ENCODE data around the gene CSMD2.

CSMD2 gene

DNA sequence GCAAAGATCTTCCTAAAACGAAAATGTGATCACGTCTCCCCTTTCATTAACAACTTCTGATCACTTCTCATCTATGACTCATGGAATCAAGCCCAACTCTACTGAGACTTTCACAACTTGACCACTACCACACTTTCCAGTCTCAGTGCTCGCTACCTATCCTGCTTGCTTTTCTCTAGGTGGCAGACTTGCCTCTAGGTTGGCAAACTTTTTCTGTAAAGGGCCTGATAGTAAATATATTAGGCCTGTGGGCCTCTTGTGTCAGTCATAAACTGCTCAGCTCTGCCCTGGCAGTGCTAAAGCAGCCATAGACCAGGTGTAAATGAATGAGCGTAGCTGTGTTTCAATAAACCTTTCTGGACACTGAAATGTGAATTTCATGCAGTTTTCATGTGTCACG, 322.7 kb downstream of the CSMD2 start:
- no peak for DNase-seq

DNA sequence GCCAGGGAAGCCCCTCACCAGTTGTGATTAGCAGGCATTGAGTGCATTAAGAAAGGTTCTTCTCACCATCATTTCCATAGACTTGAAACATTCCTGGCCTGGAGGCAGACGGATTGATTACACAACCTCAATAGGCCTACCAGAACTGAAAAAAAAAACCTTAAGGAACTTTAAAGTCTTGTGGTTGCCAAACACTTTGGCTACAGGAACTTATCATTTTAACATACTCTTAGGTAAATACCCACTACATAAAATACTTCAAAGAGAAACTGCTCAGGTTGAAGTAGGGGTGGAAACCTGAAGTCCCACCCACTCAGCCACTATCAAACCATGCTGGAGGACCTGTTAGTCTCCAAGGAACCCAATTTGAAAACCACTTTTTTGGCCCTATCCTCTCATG, 323.5 kb downstream of the CSMD2 start:
- DNase-seq: no peak

DNA sequence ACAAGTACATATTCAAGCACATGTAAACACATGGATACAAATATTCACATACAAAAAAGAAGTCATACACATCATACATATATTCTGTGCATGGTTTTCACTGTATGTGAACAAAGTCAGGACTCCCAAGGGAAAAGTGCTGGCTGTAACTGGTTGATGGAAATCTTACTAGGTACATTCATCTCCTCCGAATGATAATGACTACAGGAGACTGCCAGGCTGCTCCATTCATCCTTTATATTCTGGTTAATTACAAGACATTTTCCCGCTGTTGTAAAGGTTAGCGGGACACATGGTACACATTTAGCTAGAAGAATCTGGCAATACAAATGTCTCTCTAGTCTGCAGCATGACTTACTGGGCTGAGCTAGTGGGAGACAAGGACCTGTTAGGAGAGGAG, 327.4 kb downstream of the CSMD2 start:
- no peak for DNase-seq

DNA sequence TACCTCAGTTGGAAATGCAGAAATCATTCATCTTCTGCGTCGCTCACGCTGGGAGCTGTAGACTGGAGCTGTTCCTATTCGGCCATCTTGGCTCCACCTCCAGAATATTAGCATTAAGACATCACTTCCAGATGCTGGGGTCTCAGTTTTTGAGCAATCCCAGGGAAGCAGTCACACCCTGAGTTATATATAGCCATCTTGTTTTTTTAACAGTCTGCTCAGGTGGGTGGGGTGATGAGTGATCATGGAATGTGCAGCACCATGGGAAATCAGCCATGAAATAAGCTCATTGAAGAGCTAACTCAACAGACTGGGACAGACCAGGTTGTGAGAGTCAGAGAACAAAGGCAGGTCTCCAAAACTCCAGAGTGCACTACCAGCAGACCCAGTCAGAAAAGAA, 328.1 kb downstream of the CSMD2 start:
- DNase-seq: no peak

DNA sequence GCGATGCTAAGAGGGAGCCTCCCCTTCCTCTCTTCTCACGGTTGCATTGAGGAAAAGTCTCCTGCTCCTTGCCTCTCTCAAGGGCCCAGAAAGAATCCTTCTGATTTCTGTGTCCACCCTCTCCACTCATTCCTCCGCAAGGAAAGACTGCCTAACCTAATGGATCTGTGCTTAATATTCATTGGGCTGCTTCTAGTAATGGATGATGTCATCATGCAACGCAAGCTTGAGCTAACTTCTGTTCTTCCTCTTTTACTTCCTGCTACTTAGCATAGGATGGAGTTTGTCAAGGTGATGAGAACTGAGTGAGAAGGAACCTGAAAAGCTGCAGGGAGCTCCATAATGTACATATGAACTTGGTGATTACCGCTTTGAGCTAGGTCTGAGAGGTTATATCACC, 336.4 kb downstream of the CSMD2 start:
- DNase-seq: no peak

DNA sequence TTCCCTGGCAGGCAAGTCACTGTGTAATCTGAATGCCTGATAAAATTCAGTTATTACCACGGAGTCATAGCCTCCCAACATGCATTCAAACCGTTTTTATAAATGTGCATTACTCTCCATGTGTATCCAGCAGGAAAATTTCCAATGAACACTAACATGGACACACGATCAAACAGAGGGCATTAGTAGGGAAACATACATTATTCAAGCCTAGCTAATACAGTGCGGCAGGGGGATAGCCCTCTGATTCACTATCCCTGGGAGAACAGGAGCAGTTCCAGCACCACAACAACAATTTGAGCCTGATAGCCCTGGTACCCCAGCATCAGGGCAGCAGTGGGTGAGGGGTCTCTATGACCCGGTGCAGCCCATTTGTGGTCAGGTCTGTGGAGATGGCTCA, 337.0 kb downstream of the CSMD2 start:
- no peak for DNase-seq

DNA sequence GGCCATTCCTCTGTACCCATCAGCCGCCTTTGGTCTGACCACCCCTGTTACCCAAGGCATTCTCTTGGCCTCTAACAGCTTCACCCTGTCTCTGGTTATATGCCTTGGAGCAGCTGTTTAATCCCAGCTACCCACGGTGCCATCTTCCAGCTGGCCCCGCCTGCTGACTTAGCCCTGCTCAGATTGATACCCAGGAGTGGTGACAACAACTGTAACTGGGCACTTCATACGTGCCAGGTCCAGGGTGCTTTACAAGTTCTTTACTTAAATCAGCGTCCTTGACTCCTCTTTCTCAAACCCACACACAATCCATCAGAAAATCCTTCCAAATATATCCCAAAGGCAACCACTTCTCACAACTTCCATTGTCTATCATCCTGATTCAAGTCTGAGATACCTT, 338.3 kb downstream of the CSMD2 start:
- no peak for DNase-seq

DNA sequence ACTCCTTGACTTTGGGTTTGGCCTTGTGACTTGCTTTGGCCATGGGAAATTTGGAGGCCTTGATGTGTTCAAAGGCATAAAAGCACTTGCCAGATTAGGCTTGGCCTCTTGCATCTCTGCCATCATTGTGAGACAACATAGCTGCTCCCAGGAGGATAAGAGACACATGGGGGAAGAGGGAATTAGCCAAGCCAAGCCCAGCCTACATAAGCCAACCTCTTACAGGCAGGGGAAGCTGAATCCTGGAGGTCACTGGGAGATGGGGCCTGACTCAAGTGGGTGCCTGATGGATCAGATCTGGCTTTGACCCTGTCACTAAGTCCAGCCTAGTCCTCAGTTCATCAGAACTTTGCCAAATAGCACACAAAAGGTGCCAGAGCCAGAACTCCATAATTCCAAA, 338.7 kb downstream of the CSMD2 start:
- no peak for DNase-seq

DNA sequence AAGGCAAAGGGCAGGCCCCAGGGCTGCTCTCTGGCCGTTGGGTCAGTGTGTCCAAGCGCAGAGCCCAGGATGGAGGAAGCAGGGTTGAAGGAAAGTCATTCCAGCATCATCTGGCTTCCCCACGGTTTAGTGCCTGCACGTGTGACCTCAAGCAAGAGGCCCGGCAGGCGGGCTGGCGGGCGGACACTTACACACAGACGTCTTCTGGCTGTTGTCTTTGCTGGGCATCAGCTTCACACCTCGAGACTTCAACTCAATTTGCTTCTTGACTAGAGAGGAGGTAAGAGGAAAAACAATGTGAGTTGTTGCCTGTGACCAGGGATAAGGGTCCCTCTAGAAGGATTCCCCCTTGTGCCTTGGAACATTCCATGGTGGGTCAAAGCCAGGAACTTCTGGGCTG, 339.5 kb downstream of the CSMD2 start:
- no peak for DNase-seq

DNA sequence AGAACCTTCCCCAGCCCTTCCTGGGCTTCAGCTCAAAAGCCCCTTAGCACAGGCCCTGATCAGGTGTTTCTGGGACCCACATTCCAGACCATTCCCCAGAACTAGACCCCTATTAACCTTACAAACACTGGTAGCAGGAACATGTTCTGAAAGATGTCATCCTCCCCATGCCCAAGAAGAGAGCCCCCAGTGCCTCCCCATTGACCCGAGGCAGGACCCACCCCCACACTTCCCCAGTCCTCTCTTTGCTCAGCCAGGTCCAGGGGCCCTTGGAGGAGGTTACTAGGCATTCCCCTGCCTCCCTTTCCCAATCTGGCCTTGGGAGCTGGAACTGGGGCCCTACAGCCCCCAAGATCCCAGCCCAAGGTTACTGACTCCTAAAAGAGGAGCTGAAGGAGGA, 340.1 kb downstream of the CSMD2 start:
- no peak for DNase-seq

DNA sequence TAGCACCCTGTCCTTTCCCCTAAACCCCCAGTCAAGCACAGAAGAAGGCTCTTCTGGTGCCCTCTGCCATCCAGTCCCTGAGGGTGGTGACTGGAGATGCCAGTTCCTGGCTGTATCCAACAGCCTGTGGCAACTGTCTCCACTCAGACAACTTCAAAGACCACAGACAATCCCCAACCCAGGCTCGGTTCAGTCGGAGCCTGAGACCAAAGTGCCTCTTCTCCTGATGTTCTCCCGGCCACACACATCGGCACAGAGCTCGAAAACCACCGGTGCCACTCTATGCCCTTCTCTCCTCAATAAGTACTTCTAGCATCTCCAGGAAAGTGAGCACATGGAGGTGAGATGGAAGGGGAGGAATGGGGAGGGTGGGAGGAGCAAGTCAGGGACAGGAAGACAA, 340.7 kb downstream of the CSMD2 start:
- DNase-seq: no peak

DNA sequence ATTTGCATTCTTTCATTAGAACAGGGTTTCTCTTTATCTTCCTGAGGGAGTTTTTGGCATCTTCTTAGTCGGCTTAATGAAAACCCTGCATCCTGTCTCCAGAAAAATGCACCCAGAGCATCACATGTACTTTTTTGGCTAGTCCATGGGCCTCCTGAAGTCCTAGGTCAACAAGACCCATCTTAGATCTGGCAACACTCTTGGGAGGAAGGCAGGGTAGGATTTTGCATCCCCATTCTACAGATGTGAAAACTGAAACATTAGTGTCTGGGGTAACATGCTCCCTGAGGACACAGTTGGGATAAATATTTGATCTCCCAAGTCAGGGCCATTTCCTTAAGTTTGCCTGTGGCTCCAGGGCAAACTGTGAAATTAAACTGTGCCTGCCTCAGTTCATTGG, 341.2 kb downstream of the CSMD2 start:
- no peak for DNase-seq

DNA sequence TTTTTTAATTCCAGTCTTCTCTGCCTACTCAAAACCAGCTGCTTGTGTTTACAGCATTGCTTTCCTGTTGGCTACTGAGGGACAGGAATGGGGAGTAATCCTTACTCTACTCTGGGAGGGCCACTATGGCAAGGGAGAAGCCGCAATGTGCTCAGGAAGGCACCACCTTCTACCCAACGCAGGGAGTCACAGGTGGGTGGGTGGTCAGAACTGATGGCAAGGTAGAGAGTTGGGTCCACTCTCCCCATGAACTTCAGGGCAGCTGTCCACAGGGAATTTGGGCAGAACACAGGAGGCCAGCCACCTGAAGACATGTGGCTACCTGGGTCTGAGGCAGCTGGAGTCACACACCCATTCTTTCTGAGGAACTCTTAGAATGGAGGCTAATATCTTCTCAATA, 341.6 kb downstream of the CSMD2 start:
- no peak for DNase-seq

DNA sequence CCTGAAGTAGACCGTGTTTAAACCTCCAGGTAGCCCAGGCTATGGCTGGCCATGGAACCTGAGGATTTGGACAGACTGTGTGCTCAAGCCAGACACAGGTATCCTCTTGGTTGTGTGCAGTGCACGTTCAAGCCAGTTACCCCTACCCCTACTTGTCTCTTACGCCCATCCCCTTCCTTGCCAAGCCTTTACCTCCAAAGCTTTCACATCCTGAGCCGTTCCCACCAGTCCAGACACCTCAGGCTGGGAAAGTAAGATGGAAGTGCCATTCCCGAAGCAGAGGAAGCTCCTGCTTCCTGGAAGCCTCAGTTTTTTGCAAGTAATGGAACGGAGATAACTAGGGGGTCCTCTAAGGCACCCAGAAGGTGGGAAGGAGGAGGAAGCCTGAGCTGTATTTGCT, 342.6 kb downstream of the CSMD2 start:
- no peak for DNase-seq

DNA sequence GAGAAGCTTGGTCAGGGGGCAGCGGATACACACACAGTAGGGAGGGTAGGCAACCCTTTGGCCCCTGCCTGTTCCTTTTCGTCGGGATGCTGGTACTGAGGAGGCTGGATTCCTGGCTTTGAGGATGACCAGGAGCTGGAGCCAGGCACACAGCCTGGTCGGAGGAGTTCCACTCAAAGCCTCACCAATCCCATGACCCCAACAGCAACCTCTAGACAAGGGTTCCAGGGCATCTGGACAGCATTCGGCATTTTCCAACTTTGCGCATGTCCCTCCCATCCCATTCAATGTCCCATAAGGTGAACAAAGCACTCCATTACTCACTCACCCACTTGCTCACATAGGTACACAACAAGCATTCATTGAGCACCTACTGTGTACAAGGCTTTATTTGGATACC, 343.7 kb downstream of the CSMD2 start:
- DNase-seq: no peak

DNA sequence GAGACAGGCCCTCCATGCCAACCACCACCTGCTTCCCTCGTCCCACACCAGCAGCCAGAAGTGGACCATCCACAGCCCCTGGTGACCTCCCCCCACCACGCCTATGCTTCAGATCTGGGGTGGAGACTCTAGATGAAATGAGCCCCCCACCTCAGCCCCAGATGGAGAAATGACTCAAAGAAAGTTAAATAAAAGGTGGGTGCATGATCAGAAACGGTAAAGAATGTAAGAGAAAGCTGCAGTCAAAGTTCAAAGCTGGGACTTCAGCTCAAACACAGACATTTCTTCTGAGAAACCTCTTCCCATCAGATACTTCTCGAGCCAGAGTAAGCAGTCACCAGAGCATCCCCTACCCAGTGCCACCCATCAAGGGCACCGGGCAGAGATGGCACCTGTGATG, 344.2 kb downstream of the CSMD2 start:
- no peak for DNase-seq

DNA sequence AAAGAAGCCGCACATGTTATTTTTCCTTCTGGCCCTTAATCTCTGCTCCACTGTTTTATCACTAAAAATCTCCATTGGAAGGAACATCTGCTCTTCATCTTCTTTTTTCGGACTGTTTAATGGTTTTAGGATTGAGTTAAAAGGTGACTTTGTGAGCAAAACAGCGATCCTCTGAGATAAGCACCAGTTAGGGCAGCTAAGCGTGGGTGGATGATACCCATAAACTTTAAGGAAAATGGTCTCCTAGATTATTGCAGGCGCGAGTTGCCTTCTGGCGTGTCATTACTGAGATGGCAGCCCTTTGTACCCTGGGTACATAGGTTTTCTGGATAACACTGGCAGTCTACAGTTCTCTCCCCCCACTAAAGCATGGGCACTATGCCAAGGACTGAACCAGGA, 345.1 kb downstream of the CSMD2 start:
- DNase-seq: no peak

DNA sequence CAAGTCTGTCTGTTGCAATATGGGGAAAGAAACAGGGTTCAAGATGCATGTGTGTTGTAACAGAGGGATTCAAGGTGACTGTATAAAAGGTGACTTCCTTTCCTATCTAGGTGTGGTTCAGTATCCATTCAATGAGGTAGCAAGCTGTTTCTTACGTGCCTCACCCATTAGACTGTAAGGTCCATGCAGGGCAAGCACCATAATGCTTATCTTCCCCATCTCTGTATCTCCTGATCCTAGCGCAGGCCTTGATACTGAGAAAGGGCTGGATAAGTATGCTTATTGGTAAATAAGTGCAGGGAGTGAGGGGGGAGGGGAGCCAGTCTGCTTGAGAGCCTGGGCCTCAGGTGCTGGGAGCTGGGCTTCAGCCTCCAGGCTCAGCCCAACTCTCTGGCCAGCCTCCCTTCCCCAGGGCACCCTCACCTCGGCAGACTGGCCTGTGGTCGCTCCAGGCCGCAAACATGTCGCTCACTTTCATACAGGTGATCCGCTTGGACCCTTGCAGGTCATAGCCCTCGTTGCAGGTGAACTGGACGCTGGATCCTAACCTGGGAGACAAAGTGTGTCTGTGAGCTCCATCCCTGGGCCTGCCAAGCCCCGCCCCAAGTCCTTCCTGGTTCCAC, 345.6 kb downstream of the CSMD2 start:
- DNase-seq: no peak

DNA sequence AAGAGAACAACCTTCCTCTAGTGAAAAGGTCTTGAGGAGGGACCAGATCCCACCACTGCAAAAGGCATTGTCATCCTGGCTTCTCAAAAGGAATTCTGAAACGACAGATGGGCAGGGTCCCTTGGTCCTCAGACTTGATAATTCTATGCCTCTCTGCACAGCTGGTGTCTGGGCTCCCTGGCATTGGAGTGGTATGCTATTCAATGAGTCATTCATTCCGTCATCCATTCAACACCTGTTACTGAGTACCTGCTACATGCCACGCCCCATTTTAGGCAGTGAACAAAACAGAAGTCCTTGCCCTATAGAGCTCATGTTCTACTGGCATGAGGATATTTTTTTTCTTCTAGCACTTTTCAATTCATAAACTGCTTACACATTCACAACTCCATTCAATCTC, 347.0 kb downstream of the CSMD2 start:
- DNase-seq: no peak

DNA sequence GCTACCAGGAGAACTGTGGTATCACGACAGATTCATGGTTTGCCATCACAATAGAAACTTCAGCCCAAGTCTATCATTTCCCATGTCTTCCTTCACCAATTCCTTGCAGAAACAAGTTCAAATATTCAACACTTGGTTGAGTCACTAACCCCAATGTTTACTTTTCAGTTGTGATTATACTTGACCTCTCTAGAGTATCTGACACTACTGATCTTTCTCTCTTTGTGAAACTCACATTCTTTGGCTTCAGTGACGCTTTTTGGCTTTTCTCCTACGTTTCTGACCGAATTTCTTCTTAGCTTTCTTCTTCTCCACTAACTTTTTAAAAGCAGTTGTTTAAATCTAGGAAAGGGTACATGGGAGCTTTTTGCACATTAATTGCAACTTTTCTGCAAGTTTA, 350.0 kb downstream of the CSMD2 start:
- no peak for DNase-seq

DNA sequence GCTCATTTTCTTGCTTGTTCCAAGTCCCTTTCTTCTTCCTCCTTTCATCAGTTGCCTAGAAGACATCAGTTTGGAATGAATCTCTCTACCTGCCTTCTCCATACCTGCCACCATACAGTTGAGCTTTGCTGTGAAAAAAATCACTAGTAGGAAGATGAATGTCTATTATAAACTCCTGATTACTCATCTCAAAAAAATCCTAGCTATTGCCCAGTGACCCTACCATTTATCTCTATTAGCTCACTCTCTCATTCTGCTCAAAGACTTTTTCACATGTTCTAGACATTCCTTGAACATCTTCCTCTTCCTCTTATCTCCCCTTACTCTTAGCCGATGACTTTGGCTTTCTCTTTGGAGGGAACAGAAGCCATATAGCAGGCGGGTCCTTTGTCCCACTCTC, 350.9 kb downstream of the CSMD2 start:
- no peak for DNase-seq

DNA sequence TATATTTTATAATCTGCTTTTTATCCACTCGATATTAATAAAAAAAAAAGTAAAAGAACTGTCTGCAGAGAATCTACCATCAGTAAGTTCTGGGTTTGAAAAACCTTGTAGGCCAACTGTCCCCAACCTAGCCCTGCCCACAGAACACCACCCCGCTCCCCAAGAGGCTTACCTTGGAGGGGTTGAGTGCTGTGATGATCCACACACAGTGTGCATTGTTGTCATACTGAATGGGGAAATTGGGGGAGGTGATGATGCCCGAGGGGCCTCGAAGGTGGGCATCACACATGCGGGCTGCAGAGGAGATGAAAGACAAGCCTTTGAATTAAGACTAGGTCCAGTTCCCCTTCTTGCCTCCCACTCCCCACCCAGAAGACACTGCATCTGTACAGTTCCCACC, 354.5 kb downstream of the CSMD2 start:
- DNase-seq: no peak

DNA sequence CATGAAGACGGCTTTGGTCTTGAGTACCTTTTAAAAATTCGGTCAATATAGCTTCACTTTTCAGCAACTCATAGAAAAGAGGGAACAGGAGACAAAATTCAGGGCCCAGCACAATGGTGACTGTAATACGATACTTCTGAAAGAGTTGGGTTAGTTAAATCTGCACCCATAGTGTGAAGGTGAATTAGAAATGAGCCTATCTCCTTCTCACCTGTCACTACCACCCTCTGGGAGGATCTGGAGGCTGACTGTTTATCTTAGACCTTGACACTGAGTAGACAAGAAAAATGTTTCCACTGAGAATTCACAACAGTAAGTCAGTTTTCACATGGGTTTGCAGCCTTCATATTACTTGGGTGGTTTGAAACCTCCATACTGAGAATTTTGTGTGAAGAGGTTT, 359.0 kb downstream of the CSMD2 start:
- no peak for DNase-seq

DNA sequence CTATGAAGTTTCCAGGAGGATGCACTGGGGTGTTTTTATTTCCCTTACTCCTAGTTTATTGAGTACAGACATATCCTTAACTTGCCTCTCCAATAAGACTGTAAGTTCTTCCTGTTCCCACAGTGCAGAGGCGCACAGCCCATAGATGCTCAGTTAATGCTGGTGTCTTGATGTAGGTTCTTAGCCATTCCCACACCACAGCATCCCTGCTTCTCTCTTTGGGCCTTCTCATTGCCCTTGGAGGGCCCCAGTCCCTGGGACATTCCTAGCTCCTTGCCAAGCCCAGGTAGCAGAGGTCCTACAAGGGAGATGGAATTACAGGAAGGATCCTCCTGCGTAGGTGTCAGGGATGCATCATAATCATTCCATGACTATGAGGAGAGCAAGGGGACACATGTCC, 362.8 kb downstream of the CSMD2 start:
- no peak for DNase-seq

DNA sequence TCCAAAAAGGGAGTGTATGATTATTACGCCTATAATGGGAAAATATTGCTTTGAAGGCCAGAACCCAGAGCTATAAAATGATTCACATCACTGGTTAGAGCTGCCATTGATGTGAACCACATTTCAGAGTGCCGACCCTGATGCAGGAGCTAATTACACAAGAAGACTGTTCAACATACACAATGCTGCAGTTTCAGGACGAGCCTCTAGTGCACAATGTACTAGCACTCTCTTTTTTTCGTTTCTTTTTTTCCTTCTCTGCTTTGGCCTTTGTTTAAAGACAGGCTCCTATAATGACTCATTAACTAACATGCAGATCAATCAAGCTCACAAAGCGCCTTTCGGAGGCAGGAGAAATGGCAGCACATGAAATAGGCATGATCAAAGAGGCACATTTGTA, 367.2 kb downstream of the CSMD2 start:
- DNase-seq: no peak

DNA sequence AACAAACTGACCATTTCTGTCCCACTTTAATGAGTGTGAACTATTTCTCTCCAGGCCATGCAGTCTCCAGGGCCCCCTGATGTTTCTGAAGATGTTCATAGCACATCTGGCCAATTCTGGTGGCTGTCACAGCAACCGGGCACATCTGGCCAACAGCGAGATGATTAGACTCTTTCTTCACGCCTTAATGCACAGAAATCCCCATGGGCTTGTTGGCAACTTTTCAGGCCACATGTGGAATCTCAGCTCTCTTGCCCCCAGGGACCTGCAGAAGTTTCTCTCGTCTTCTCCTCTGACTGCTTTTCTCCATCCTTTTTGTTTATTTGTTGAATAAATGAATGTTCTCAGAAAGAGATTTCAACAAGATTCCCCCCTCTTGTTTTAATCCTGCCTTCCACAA, 372.4 kb downstream of the CSMD2 start:
- DNase-seq: no peak

Measured in activated naive CD4-positive, alpha-beta T cell treated with anti-CD3 and anti-CD28 coated beads, Interleukin-2, amount 50 U/mL, for 16 hours (primary cell).